Hindlimb muscle (tissue), 1 donor: ENCODE results near the gene NRXN3. TPM values are rescaled to one million over a fixed set of nuclear protein-coding genes. Genes with fewer than 3 reads are reported as not detected.
A peak's percentile ranks its signal among the peaks of the same experiment; 100 is the strongest.
"Not testable (repeated sequence)": the region's sequence is repeated elsewhere in the genome, so short reads cannot be mapped to it uniquely, and the experiment has no call there.

Source experiments
- DNase-seq: peaks from one replicate; pipeline ENCODE4 v3.0.0-alpha.2; 2013
- polyA plus RNA-seq: library from polyadenylated mRNA; unstranded; fragments of 120-200 nt; gene quantifications from one replicate; pipeline ENCODE4 v1.2.1, GENCODE V29; 2013; ENCODE audit not compliant: insufficient read length

The NRXN3 gene
- polyA plus RNA-seq, 1 donor, result 0.40 TPM

DNA sequence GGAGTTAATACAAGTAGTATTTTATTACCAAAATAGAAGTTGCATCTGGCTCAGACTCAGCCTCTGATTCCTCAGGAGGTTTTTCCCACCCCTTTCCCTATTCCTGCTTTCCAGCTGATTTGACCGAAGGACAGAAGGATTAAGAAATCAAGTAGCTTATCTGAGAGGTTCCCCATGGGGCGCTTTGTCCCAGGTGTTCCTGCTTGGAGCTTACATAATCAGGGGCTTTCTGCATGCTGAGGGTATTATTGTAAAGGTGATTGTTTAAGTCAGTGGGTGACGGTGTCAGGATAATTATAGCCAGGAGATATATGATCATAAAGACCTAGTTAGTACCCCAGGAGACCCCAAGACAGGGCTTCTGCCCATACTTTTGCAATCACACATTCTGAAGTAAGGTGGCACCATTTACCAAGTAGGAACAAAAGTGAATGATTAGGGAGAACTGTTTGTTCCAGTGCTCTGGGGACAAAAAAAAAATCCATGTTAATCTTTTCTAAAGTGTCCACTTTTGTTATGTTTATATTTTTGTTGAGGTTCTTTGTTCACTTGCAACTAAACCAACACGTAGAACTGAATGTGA, 921.3 kb downstream of the NRXN3 start:
- DNase-seq, result no peak

DNA sequence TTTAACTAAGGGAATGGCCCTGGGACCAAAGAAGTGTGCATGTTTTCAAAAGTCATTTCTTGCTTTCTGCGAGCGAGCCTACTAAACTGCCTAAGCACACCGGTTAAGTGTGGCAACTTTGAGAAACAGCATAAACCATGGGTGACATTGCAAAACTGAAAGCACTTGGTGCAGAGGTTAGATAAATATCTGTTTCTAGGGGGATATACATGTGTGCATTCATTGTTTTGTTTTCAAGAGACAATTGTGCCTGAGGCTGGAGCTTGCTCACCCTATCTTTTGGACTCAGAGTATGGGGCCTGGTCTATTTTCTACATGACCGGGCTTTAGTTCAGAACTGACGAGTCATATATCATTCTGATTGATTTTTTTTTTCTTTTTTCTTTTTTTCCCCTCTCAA, 923.4 kb downstream of the NRXN3 start:
- DNase-seq, result no peak

DNA sequence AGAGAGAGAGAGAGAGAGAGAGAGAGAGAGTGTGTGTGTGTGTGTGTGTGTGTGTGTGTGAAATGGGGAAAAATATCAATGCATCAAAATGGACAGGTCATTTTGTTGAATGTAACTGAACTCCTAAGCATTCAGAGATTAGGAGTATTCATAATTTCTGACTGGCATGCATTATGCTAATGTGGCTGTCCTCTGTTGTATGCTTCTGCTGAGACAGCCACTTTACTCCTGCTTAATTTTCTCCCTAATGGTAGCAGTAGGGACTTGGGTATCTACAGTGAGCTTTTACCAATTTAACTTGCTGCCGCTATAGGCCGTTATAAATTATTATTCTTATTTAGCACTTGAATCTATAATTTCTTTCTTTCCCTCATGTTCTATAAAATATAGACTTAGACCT, 924.8 kb downstream of the NRXN3 start:
- DNase-seq, result no peak

DNA sequence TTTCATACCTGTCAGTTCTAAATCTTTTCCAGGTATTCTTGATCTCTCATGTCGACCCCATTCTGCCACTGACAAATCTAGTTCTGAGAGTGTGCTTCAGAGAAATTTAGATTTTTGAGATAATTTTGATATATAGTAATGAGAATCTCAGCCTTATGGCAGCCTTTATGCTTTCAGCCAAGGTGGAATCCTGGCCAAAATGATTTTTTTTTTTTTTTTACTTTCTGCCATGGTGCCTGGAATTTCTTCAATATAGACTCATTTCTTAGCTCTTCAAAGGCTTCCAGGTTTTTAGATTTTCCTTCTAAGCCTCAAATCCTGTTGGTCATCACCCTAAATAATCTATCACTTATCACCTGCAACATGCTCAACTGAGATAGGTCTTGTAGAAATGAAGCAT, 926.6 kb downstream of the NRXN3 start:
- DNase-seq, result no peak

DNA sequence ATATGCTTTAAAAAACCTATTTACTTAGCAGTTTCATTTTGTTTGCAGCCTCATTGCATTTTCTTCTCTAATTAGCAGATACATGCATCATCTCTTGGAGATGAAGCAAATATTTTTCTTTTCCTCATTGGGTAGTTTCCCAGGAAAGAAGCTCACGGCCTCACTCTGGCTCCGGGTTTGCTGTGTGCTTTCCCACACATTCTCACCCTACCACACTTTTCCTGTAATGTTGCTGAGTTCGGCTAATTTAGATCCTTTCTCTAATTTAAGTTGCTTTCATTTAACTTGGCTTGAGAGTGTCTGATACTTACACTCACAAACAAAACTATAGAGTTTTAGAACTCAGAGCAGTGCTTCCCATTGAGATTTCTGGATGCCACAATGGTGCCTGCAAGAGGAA, 928.2 kb downstream of the NRXN3 start:
- no peak for DNase-seq

DNA sequence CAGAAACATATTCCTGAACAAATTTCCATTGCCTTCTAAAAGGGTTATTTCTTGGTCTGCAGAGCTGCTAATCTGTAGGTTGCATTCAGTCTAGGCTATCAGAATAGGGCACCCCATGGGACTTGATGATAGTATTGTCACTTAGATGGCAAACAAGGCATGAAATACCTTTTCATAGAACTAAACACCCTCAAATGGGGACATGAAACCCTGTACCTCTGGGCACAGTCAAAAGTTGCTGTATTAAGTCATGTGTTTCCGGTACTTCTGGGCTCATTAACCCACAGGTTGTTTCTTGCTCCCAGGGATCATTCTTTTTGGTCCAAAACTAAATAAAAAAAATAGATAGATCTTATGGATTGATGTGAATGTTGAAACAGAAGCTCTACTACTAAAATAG, 930.4 kb downstream of the NRXN3 start:
- no peak for DNase-seq

DNA sequence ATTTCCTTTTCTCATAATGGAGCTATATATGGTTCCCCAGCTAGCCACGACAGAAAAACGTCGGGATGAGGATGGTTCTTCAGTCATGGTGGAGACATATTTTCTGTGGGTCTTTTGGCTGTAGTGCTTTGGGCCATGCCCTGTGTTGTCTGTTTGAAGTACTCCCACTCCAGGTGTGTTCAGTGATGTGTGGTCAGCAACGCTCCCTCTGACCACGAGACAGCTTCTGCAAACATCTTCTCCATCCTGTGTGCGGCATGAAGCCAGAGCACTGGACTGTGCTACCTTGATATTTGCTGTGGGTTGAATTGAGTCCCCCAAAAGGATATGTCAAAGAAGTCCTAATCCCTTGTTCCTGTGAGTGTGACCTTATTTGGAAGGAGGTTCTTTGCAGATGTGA, 931.2 kb downstream of the NRXN3 start:
- DNase-seq, result no peak

DNA sequence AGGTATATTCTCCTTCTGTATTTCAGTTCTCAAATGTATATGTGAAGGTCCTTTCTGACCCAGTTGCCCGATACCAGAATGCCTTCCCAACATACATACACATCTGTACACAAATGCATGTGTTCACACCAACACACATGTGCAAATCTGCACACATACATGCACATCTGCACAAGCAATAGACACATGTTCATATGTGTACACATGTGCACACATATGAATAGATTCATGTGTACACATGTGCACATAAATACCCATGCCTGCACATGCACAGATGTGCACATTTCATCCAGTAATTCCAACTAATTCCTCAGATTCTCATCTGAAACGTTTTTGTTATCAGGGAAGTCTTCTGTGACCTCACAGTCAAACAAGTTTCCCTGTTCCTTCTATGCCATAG, 933.6 kb downstream of the NRXN3 start:
- no peak for DNase-seq

DNA sequence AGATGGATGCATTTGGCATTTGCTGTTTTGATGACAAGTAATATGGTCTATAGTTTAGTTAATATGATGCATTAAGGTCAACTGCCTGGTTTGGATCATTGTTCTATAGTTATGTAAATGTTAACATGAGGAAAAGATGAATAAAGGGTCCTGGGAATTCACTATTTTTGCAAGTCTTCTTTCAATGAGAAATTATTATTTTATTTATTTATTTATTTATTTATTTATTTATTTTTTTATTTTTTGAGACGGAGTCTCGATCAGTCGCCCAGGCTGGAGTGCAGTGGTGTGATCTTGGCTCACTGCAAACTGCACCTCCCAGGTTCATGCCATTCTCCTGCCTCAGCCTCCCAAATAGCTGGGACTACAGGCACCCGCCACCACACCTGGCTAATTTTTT, 940.4 kb downstream of the NRXN3 start:
- not testable (repeated sequence) for DNase-seq

DNA sequence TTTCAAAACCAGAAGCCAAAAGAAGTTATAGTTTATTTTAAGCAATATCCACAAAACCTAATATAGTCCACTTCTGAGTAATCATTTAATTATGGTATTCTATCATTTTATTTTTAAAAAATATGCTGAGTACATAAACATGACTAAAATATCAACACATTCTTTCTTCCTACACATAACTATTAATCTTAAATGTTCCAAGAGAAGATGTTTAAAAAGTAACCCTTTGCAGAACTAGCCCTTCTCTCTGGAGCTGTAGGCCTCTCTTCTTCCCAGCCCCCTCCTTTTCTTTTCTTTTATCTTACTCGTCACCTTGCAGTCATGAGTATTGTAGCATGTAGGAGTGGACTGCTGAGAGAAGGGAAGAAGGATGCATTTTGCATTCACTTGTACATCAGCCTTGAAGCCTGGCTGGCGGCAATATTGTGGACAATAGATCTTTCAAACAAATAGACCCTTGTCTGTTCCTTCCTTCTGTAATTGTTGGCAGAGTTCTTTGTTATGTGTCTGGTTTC, 941.9 kb downstream of the NRXN3 start:
- no peak for DNase-seq

DNA sequence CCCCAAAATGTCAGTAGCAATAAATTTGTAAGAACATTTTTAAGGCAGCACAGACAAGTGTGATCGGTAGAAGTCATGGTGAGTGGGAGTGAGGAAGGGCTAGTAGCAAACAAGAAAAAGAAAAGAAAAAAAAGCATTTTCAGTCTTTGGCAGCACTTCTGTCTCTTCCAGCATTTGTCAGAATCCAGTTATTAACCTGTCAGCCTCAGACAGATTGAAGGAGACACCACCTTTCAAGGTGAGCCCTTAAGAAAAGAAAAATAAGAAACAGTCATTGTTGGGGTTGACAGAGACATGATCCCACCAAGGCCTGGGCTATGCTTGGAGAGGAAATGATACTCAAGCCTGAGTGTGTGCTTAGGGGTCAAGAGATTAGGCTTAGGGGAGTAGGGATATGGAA, 947.4 kb downstream of the NRXN3 start:
- no peak for DNase-seq

DNA sequence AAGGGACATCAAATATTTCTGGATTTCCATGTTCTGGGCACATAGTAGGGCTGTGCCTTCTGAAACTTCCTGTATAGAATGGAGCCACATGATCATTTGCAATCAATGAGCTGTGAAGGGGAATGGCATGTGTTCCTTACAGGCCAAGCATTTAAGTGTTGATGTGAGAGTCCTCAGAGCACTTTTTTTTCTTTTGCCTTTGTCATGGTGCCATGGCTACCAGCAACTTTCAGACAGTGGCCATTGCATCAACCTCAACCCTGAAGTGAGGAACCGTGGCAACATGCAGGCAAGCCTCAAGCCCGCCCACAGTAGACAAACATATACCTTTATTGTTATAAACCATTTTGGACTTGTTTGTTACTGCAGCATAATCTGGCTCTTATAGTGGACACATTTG, 948.1 kb downstream of the NRXN3 start:
- no peak for DNase-seq

DNA sequence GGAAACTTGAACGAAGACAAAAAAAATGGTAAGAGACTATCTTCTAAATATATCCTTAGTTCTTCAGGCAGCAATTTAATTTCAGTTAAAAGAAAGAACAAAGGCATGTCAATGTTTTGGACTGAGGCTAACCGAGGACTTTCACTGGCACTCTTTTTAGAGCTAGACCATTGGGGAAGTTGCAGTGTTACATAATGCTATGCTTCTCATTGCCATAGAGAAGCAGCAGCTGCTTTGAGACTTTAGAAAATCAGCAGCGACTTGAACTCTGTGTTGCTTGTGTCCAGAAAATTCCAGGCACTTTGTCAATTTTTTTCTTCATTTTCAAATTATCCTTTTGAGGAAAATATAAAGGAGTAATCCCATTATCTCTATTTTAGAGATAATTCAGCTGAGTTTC, 964.2 kb downstream of the NRXN3 start:
- DNase-seq, result peak; percentile 5

DNA sequence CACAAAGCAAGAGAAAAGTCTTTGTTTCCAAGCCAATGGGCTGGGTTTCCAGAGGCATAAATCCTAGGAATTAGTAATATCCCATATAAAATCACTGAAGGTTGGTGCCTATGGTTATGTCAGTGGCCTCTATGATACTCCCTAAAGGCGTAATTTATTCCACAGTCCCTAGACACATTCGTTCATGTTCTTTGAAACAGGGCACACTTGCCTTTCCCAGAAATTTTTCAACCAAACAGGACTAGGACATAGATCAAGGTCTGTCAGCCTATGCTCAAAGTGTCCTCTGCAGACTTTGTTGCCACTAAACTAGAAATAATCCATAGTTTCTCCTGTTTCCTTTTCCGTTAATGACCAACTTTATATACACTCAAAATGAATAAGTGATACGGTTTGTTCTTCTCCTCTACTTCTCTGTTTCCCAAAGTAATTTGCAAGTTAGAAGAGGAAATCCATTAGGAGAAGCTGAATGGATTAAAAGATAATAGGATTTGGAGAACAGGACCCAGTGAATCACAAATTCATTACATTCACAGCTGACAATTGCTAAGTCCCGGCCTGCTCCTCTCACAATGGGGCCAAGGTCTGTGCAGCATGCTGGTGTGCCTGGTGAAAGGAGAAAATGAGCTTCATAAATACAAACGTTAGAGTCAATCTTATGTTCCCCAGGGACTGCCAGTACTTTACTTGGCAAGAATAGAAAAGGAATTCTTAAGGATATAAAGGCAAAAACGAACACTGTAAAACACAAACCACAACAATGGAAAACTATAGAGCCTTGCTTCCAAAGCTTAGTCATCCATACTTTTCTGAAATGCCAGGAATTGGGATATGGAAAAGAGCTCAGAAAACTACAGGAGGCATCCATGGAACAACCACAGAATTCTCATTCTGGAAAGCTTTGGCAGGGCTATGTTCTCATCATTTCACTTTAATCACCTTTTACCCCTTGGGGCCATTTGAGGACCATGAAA, 966.2 kb downstream of the NRXN3 start:
- no peak for DNase-seq

DNA sequence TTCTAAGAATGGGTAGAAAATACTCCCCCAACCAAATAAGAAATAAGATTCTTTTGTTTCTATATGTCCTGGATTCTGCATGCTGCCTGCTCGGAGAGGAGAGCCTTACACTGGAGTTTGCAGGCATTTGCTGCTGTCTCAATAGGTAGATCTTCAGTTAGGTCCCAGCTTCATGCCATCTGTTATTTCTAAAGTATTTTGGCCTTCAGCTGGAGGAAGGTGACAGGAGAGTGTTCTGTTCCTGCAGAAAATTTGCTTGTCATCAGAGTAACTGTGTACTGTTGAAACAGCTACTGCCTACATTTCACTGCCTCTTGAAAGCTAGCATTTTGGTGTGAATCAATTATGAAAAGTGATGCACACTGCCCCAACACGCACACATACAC, 966.9 kb downstream of the NRXN3 start:
- no peak for DNase-seq

DNA sequence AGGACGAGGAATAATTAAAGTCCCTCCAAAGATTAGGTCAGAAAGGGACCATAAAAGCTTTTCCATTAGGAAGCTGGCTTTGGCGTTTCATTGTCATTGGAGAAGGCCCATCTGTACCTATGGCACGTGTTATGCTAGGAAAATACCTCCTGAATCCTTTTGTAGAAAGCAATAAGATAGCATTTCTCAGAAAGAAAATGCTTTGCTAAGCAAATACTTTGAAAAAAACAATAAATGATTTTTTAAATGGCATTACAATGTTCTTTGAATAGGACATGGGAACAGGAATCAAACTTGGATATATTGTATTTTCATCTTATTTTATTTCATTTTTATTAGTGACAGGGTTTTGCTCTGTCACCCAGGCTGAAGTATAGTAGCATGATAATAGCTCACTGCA, 967.7 kb downstream of the NRXN3 start:
- no peak for DNase-seq

DNA sequence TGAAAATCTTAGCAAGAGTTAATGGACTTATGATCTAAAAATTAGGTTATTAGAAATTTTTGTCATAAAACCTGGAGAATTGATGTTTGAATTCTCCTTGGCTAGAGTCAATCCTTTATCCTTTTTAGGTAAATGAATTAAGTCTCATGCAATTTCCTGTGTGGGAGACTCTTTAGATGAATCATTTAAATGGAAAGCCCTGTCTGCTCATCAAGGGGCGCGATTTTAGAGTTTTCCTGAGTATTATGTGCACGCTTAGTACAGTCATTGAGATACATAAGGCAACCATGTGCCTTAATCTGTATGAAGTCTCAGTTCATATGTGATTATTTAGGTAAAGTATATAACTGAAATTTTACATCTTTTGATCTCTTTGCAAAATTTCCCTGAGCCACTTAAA, 974.7 kb downstream of the NRXN3 start:
- DNase-seq, result no peak

DNA sequence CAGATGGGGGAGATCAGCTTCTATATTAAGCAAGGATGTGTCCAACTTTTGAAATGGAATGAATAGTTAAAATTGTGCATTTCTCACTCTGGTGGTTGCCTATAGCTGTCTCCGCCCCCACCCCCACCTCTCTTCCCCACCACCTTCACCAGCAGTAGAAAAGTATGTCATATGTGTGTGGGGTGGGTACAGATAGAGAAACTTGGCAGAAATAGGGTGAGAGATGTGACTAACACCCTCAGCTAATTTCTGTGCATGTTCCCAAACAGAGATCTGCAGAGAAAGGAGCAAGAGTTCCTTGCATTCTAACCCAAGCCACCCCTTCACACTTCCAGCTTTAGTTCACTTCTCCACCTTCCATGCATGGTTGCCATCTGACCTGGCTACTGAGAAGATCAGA, 980.1 kb downstream of the NRXN3 start:
- DNase-seq, result no peak

DNA sequence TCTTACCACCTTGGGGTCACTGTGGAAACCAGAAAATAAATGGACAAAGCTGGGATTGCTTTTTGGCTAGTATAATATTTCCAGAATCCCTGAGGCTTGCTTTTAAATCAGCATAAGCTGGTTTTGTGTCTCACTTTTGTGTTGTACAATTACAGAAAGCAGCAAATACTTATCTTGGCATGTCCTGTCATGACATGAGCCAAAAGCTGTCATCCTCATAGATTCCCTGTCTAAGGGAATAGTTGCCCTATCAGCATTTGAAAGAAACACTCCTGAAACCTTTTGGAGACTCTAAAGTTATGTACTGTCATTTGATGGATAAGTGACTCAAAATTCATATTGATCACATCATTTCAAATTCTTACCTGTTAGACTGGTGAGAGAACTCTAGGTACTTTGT, 987.2 kb downstream of the NRXN3 start:
- DNase-seq, result no peak

DNA sequence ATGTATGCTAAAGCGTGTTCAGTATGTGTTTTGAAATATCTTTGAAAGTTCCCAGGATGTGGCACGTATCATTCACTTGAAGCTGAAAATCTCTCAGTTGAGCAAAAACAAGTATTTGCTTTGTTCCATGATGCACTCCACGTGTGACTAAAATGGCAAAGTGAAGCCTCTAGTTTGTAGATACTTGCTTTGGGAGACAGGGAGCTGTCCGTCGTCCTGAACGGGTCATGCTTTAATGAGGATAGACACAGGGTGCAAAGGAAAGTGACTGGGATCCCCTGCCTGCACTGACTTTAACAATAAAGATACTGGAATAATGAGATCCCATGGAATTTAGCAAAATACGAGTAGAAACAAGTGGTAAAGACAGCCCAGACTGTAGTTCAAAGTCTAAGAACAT, 991.4 kb downstream of the NRXN3 start:
- peak; percentile 24 for DNase-seq

DNA sequence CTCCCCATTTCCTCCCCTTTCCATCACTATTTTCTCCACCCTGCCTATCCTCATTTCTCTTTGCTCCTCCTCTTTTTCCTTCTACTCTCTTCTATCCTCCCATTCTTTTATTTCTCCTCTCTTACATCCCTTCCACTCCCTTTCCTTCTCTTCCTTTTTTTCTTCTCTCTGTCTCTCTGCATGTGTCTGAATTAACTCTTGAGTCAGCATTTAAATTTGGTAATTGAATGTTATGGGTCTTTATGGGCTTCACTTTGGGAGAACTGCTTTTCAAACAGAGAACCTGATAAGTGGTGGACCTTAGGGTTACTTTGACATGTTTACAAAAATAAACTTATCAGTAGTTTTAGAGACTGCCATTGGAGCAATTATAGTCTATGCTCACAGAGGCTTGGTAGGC, 992.7 kb downstream of the NRXN3 start:
- no peak for DNase-seq

DNA sequence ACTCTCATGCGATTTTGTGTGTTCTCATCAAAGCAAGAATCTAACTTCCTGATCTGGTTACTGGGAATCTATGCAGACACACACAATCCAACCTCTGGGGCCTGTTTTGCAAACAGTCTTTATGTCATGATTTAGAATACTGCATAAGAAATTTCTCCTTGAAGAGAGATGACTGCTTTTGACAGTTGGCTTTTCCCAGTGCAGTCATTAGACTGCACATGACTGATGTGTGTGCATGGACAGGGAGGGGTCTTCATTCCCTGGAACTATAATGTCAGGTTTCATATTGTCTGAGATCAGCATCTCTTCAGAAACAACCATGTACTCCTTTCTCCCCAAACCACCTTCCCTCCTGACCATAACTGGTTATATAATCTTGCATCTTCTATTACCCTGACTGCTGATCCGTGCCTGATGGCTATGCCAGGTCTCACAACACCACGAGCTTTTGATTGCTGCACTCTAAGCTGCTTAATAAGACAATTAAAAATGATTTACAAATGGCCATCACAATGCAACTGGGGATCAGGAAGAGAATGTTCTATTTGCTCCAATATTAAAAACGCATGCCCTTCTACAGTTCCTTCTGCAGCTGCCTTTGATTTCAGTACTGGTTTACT, 995.4 kb downstream of the NRXN3 start:
- no peak for DNase-seq

DNA sequence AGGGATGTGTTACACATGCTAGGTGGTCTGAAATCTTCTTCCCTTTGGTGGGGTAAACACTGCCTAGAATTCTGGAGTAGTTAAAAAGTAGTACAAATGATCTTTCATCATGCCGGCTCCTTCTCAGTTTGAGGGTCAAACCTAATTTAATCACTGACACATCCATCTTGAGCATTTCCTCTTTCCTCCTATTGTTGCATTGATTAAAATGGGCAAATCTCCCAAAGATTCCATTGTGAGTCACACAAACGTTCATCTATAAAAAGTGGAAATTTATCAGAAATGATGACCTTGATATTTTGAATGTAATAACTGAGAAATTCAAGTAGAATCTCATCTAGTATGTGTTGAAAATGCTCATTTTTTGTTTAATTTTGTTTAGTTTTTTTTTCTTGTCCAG, 996.0 kb downstream of the NRXN3 start:
- no peak for DNase-seq

DNA sequence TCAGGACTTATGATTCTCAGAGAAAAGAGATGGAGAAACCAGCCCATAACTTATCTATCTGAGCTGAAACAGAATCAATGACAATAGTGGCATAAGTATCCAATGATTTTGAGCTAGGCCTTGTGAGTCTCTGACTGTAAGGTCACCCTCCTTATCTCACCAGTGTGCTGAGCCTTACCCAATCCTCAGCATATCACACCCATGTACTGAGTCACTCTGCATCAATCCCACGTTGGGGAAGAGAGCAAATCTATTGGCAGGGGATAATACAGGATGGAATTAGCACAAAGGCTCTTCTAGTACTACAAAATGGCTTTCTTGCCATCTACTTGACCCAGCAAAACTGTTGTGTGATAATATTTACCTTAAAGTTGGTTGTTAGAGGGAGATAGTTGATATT, 997.8 kb downstream of the NRXN3 start:
- DNase-seq, result no peak
